Measurements from ENCODE around the gene DCHS2. TPM values are rescaled to one million over a fixed set of nuclear protein-coding genes. Genes with fewer than 3 reads are reported as not detected.

DCHS2 gene
- total and polyA plus RNA-seq, 10 of the 15 experiments (the other 5 are each of a cell fraction or from before 2014, with no cell fraction given): 0.01 to 0.31 (median 0.06) TPM; not detected in 3

- ChIA-PET SMC1A (ENCODE audit: uncharacterized antibody, unreplicated experiment) (interaction anchor here (0.7 kb wide), 1 partner anchor 54 kb away, joined by 3 read pairs; no protein-coding TSS in a partner anchor), CTCF (interaction anchor here (1.4 kb wide), 1 partner anchor 9 kb away, joined by 4 read pairs; no protein-coding TSS in a partner anchor), POLR2A (no interaction called here), RAD21 (ENCODE audit: unreplicated experiment) (no interaction called here)
- Histone ChIP-seq H3K4me3 (no peak overlapping the region), H3K79me2 (ENCODE audit: control insufficient read depth, insufficient read depth, low read length) (no peaks in the 10 kb centered on the region), H3K27me3 (replicated peaks in 1 of 2; ENCODE audit: control insufficient read depth in 2 of 2, insufficient read depth in 2 of 2, low read length in 1 of 2) (0 out of 4 replicates have a peak, but pooled peaks cover 0 to 2% of the 10 kb centered on the region in 2 experiments), H3K9ac (ENCODE audit: control insufficient read depth, insufficient read depth, low read length) (no peak overlapping the region), H2AFZ (ENCODE audit: control insufficient read depth, low read depth, low read length) (no peak overlapping the region), H3K9me3 (replicated peaks; ENCODE audit: control insufficient read depth, insufficient read depth, low read length) (no peaks in the 10 kb centered on the region), H3K4me2 (ENCODE audit: control insufficient read depth, insufficient read depth) (no peak overlapping the region), H3K4me1 (ENCODE audit: control insufficient read depth, insufficient read depth, low read length) (peaks cover 4% of the 10 kb centered on the region), H4K20me1 (ENCODE audit: control insufficient read depth, insufficient read depth) (no peaks in the 10 kb centered on the region), H3K27ac (ENCODE audit: control insufficient read depth, insufficient read depth) (no peak overlapping the region), H3K36me3 (ENCODE audit: control insufficient read depth in 2 of 2, insufficient read depth in 2 of 2, low read length in 1 of 2) (no peaks in the 10 kb centered on the region)
- FAIRE-seq: no peak
- in situ Hi-C loops (cut with MboI): no loop called here
- no peak for ATAC-seq
- no peak for TF ChIP-seq JUND (IDR thresholded peaks at IDR 0.05; ENCODE audit: low read depth, low read length)
- TF ChIP-seq HSF1 (IDR thresholded peaks at IDR 0.05; ENCODE audit: low read depth, low read length): no peak
- TF ChIP-seq, protein P1, sequence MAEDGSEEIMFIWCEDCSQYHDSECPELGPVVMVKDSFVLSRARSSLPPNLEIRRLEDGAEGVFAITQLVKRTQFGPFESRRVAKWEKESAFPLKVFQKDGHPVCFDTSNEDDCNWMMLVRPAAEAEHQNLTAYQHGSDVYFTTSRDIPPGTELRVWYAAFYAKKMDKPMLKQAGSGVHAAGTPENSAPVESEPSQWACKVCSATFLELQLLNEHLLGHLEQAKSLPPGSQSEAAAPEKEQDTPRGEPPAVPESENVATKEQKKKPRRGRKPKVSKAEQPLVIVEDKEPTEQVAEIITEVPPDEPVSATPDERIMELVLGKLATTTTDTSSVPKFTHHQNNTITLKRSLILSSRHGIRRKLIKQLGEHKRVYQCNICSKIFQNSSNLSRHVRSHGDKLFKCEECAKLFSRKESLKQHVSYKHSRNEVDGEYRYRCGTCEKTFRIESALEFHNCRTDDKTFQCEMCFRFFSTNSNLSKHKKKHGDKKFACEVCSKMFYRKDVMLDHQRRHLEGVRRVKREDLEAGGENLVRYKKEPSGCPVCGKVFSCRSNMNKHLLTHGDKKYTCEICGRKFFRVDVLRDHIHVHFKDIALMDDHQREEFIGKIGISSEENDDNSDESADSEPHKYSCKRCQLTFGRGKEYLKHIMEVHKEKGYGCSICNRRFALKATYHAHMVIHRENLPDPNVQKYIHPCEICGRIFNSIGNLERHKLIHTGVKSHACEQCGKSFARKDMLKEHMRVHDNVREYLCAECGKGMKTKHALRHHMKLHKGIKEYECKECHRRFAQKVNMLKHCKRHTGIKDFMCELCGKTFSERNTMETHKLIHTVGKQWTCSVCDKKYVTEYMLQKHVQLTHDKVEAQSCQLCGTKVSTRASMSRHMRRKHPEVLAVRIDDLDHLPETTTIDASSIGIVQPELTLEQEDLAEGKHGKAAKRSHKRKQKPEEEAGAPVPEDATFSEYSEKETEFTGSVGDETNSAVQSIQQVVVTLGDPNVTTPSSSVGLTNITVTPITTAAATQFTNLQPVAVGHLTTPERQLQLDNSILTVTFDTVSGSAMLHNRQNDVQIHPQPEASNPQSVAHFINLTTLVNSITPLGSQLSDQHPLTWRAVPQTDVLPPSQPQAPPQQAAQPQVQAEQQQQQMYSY (CRISPR knock-in tag; IDR thresholded peaks at IDR 0.05): no peak
- TF ChIP-seq, protein P2, sequence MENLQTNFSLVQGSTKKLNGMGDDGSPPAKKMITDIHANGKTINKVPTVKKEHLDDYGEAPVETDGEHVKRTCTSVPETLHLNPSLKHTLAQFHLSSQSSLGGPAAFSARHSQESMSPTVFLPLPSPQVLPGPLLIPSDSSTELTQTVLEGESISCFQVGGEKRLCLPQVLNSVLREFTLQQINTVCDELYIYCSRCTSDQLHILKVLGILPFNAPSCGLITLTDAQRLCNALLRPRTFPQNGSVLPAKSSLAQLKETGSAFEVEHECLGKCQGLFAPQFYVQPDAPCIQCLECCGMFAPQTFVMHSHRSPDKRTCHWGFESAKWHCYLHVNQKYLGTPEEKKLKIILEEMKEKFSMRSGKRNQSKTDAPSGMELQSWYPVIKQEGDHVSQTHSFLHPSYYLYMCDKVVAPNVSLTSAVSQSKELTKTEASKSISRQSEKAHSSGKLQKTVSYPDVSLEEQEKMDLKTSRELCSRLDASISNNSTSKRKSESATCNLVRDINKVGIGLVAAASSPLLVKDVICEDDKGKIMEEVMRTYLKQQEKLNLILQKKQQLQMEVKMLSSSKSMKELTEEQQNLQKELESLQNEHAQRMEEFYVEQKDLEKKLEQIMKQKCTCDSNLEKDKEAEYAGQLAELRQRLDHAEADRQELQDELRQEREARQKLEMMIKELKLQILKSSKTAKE (IDR thresholded peaks at IDR 0.05; ENCODE audit: low read depth, poor library complexity, severe bottlenecking): no peak
- intact Hi-C loops (cut with micrococcal nuclease; ENCODE audit: unreplicated experiment): no loop called here
- no TSS peak for BruUV-seq (replicated peaks)
- DNase-seq (ENCODE audit: low read depth, low spot score): no peak
Observed at GRCh38 chr4:154407443-154407842, 84.2 kb downstream of the DCHS2 start.

All from GM12878 (cell line).